ENCODE results near the gene SLC9A5. TPM values are rescaled to one million over a fixed set of nuclear protein-coding genes. Genes with fewer than 3 reads are reported as not detected.

SLC9A5 gene
- total and polyA plus RNA-seq, 2 donors (not counting 3 experiments of a cell fraction or from before 2014, with no cell fraction given), result 2.7 to 2.8 TPM

DNA sequence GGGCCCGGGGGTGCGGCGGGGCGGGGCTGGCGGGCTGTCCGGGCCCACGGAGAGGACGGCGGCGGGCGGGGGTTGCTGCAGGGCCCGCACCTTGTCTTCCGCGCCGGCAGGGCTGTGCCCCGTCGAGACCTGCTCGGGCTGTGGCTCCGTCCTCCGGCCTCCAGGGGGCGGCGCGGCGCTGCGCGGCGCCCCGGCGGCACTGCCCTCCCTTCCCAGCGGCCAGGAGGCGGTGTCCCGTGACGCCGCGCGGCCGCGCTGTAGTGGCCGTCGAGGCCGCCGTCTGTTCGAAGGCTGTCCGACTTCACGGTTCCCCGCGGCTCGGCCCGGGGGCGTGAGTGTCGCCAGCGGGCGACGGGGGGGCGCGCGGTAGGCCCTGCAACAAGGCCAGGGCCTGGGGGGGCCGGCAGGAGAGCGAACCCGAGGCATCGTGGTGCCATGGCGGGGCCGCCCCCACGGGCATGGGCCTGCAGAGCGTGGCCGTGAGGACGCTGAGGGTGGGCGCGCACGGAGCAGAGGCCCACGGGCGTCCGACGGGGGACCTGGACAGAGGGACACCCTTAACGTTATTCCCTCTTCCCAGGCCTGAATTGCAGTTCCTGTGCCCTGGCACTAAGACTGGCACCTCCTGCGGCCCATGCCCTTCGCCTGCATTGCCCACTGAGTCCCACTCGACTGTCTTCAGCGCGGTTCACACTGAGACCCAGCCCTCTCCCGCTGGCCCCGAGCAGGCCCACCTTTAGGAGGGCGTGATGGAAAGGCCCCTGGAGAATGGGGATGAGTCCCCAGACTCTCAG lies 30.7 kb downstream of the SLC9A5 start, which contains the start of gene PLEKHG4:
Gene PLEKHG4, plus strand, starts transcription at position 237 of the 794 bp plus-strand sequence. Its CDS starts 513 bp downstream, at position 750.
- Histone ChIP-seq H3K4me3 (replicated peaks in 1 of 3; ENCODE audit: insufficient read depth in 1 of 3, low read depth in 1 of 3, low read length in 3 of 3) (peak within 1 kb of the TSS; percentile 16 to 60 (median 51)), H2AFZ (ENCODE audit: low read depth, low read length) (peak within 1 kb of the TSS; percentile 79), H3K4me1 (ENCODE audit: control insufficient read depth, extremely low read depth, insufficient read depth, low read length) (peaks cover 21% of the 10 kb centered on the region), H3K9me1 (replicated peaks; ENCODE audit: control insufficient read depth, extremely low read depth, insufficient read depth, low read length) (no peaks in the 10 kb centered on the region), H3K4me2 (ENCODE audit: insufficient read depth, low read length) (peak within 1 kb of the TSS; percentile 59), H3K9ac (replicated peaks; ENCODE audit: extremely low read depth, insufficient read depth, low read length) (peak within 1 kb of the TSS; percentile 71), H3K9me3 (replicated peaks; ENCODE audit: control insufficient read depth, insufficient read depth, low read length) (no peaks in the 10 kb centered on the region), H3K36me3 (ENCODE audit: control insufficient read depth in 2 of 2, extremely low read depth in 1 of 2, insufficient read depth in 2 of 2, low read length in 2 of 2) (peaks cover 0 to 3% of the 10 kb centered on the region in 2 experiments), H4K20me1 (replicated peaks; ENCODE audit: control insufficient read depth, extremely low read depth, insufficient read depth, low read length) (no peaks in the 10 kb centered on the region), H3K27ac (ENCODE audit: insufficient read depth, low read depth, low read length) (peak within 1 kb of the TSS; percentile 78), H3K27me3 (ENCODE audit: control insufficient read depth in 2 of 2, insufficient read depth in 2 of 2, low read length in 2 of 2) (no peaks in the 10 kb centered on the region), H3K79me2 (ENCODE audit: control insufficient read depth, insufficient read depth, low read length) (peaks cover 9% of the 10 kb centered on the region)
- peak; percentile 60 for FAIRE-seq
- intact Hi-C loops (cut with micrococcal nuclease), result loop anchor here (1.0 to 5.0 kb wide), 5 partner anchors 33 to 188 kb away; partner anchors contain the start of genes TPPP3 and ZDHHC1
- peak; percentile 71 for DNase-seq (ENCODE audit: low read depth, low spot score)
- dilution Hi-C loops (cut with MboI; ENCODE audit: extremely low pct_ligation_motif_present, low sequenced_read_pairs), result no loop called here
- POLR2A ChIA-PET, result no interaction called here
- CTCF ChIA-PET, result interaction anchor here (1.0 to 3.5 kb wide), 9 partner anchors 10 to 149 kb away, joined by 3 to 35 read pairs (median 6); partner anchors contain the start of gene FHOD1
- peak; percentile 87 for TF ChIP-seq POLR2AphosphoS5 (IDR thresholded peaks at IDR 0.05; ENCODE audit: insufficient read depth, low read depth, low read length)
- TF ChIP-seq GATA2 (IDR thresholded peaks at IDR 0.05; ENCODE audit: insufficient read depth, insufficient read length, low read depth, low read length), result no peak
- TF ChIP-seq MYC (IDR thresholded peaks at IDR 0.05; ENCODE audit: low read depth, low read length), result no peak
- TF ChIP-seq JUN (IDR thresholded peaks at IDR 0.05; ENCODE audit: borderline replicate concordance, insufficient read depth, insufficient read length, low read depth), result no peak
- no peak for TF ChIP-seq FOS (IDR thresholded peaks at IDR 0.05; ENCODE audit: borderline replicate concordance, insufficient read depth, low read length)
- TF ChIP-seq, protein P1, sequence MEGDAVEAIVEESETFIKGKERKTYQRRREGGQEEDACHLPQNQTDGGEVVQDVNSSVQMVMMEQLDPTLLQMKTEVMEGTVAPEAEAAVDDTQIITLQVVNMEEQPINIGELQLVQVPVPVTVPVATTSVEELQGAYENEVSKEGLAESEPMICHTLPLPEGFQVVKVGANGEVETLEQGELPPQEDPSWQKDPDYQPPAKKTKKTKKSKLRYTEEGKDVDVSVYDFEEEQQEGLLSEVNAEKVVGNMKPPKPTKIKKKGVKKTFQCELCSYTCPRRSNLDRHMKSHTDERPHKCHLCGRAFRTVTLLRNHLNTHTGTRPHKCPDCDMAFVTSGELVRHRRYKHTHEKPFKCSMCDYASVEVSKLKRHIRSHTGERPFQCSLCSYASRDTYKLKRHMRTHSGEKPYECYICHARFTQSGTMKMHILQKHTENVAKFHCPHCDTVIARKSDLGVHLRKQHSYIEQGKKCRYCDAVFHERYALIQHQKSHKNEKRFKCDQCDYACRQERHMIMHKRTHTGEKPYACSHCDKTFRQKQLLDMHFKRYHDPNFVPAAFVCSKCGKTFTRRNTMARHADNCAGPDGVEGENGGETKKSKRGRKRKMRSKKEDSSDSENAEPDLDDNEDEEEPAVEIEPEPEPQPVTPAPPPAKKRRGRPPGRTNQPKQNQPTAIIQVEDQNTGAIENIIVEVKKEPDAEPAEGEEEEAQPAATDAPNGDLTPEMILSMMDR (IDR thresholded peaks at IDR 0.05; ENCODE audit: extremely low read depth in 1 of 2, insufficient read depth in 1 of 2, low read depth in 1 of 2, low read length in 2 of 2), result peak; percentile 73
- TF ChIP-seq, protein P2, sequence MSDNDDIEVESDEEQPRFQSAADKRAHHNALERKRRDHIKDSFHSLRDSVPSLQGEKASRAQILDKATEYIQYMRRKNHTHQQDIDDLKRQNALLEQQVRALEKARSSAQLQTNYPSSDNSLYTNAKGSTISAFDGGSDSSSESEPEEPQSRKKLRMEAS (IDR thresholded peaks at IDR 0.05; ENCODE audit: insufficient read depth, insufficient read length), result peak; percentile 70
- no TSS peak for BruUV-seq (replicated peaks)

Data from endothelial cell of umbilical vein (primary cell).